Thyroid gland (tissue), 4 donors: ENCODE measurements around the gene TBC1D22A.
A peak's percentile ranks its signal among the peaks of the same experiment; 100 is the strongest.

Experiments used
- POLR2A ChIP-seq, 2 donors: fragments of 450-650 bp; IDR thresholded peaks; one replicate each; pipeline ENCODE4 v1.6.1; 2017; ENCODE audit warnings: antibody characterized with exemption in 2 of 2, mild to moderate bottlenecking in 2 of 2, moderate library complexity in 1 of 2
- TF ChIP-seq, protein P1 (sequence below), 6 experiments: fragments of 200-600 bp in 3 of 6; fragments of 450-650 bp in 3 of 6; sonication (generic) in 3 of 6; IDR thresholded peaks; one replicate each; pipeline ENCODE4 v1.5.1; 2016 to 2019; ENCODE audit warnings: antibody characterized with exemption in 6 of 6, mild to moderate bottlenecking in 2 of 6, inconsistent platforms in 1 of 6, moderate library complexity in 1 of 6

DNA sequence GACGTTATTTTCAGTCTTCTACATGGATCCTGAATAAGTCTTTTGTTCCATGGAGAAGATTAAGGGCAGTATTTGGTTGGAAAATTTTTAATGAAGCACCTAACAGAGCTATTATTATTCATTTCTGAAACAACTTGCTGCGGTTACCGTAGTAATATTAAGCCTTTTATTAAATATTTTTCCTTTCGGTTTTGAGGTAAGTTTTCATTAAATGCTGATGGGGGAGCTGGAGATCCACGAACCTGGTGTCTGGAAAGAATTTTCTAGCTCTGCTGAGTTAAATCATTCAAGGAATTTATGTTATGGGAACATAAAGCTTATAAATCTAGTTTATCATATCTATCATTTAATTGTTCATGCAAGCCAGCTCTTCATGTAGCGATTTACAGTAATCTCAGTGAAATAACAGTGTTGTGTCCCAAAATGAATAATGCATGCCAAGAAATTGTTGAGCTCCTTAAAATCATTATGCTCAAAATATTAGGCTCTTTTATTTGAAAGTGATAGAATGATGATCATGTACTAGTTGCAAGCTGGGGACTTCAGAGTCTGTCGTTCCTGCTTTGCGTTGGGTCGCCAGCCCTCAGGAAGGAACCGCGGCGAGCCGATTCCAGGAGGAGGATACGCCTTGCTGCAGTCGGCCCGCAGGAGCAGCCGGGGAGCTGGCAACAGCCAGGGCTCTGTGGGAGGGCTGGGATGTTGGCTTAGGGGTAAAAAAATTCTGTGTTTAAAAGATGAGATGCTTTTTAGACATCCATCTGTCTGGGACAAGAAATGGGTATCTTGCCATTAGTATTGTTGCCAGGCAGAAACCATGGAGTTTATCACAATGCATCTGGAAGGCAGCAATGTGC lies 83.1 kb downstream of the TBC1D22A start:
- TF ChIP-seq POLR2A (IDR thresholded peaks at IDR 0.05): no peak
- TF ChIP-seq, protein P1, sequence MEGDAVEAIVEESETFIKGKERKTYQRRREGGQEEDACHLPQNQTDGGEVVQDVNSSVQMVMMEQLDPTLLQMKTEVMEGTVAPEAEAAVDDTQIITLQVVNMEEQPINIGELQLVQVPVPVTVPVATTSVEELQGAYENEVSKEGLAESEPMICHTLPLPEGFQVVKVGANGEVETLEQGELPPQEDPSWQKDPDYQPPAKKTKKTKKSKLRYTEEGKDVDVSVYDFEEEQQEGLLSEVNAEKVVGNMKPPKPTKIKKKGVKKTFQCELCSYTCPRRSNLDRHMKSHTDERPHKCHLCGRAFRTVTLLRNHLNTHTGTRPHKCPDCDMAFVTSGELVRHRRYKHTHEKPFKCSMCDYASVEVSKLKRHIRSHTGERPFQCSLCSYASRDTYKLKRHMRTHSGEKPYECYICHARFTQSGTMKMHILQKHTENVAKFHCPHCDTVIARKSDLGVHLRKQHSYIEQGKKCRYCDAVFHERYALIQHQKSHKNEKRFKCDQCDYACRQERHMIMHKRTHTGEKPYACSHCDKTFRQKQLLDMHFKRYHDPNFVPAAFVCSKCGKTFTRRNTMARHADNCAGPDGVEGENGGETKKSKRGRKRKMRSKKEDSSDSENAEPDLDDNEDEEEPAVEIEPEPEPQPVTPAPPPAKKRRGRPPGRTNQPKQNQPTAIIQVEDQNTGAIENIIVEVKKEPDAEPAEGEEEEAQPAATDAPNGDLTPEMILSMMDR (IDR thresholded peaks at IDR 0.05): peak in 4 of 6 experiments; percentile 28 to 51 (median 46)
